Measurements from ENCODE around the gene PACS1. TPM values are rescaled to one million over a fixed set of nuclear protein-coding genes. Genes with fewer than 3 reads are reported as not detected.

The PACS1 gene
- total RNA-seq, 1 experiment from 2014 or later = 41.1 TPM

GRCh38 chr11:66075273-66075672 lies 5.2 kb downstream of the PACS1 start:
- BruUV-seq (replicated peaks) = no TSS peak
- no peak overlapping the region for H3K27ac ChIP-seq (ENCODE audit: low read depth, low read length)
- H3K27me3 ChIP-seq (ENCODE audit: insufficient read depth, low read length) = no peaks in the 10 kb centered on the region
- H3K9me2 ChIP-seq (ENCODE audit: insufficient read depth) = no peaks in the 10 kb centered on the region
- TF ChIP-seq ATF3 (IDR thresholded peaks at IDR 0.05) (no peak), YY1 (IDR thresholded peaks at IDR 0.05; ENCODE audit: extremely low read depth, insufficient replicate concordance, low read depth, low read length) (no peak), ELF1 (IDR thresholded peaks at IDR 0.05; ENCODE audit: borderline replicate concordance, low read depth) (no peak), ZFX (IDR thresholded peaks at IDR 0.05) (no peak), SRF (IDR thresholded peaks at IDR 0.05; ENCODE audit: low read depth) (no peak), SP1 (IDR thresholded peaks at IDR 0.05; ENCODE audit: low read depth) (no peak)
- no peak overlapping the region for H3K4me3 ChIP-seq (replicated peaks in 1 of 2; ENCODE audit: low read depth in 1 of 2, low read length in 2 of 2)
- no peak for DNase-seq (ENCODE audit: low read depth, low spot score)
- H3K4me2 ChIP-seq (ENCODE audit: low read length) = no peak overlapping the region
- no peak for ATAC-seq
- H2AFZ ChIP-seq (ENCODE audit: low read depth, low read length, poor library complexity, severe bottlenecking) = no peak overlapping the region
- no peaks in the 10 kb centered on the region for H3K9me3 ChIP-seq (ENCODE audit: control insufficient read depth in 1 of 2, insufficient read depth in 1 of 2, low read depth in 1 of 2, low read length in 2 of 2)
- POLR2A ChIA-PET = no interaction called here
- no peak overlapping the region for H3K9ac ChIP-seq (ENCODE audit: low read length)
- peaks cover 36% of the 10 kb centered on the region for H3K79me2 ChIP-seq (ENCODE audit: insufficient read depth, low read length)
- H3K4me1 ChIP-seq (ENCODE audit: control insufficient read depth in 1 of 2, insufficient read depth in 2 of 2, low read length in 2 of 2) = peaks cover 14 to 49% of the 10 kb centered on the region in 2 experiments
- H3K36me3 ChIP-seq (ENCODE audit: control insufficient read depth in 1 of 2, insufficient read depth in 2 of 2, low read length in 2 of 2) = no peaks in the 10 kb centered on the region; a peak in 1 of 4 replicates
- RAD21 ChIA-PET (ENCODE audit: low non-redundant PET in 1 of 2, low total read pairs in 2 of 2, uncharacterized antibody in 2 of 2, unreplicated experiment in 2 of 2) = no interaction called here
- CTCF ChIA-PET = no interaction called here
- intact Hi-C loops (cut with micrococcal nuclease) = no loop called here
- no peaks in the 10 kb centered on the region for H4K20me1 ChIP-seq (ENCODE audit: insufficient read depth)

GRCh38 chr11:66076561-66076960 lies 6.5 kb downstream of the PACS1 start:
- BruUV-seq (replicated peaks) = no TSS peak
- H3K9ac ChIP-seq (ENCODE audit: low read length) = no peak overlapping the region
- intact Hi-C loops (cut with micrococcal nuclease) = no loop called here
- ATAC-seq (no peak), DNase-seq (ENCODE audit: low read depth, low spot score) (no peak)
- H3K79me2 ChIP-seq (ENCODE audit: insufficient read depth, low read length) = peaks cover 39% of the 10 kb centered on the region
- H3K9me3 ChIP-seq (ENCODE audit: control insufficient read depth in 1 of 2, insufficient read depth in 1 of 2, low read depth in 1 of 2, low read length in 2 of 2) = no peaks in the 10 kb centered on the region
- H3K4me3 ChIP-seq (replicated peaks in 1 of 2; ENCODE audit: low read depth in 1 of 2, low read length in 2 of 2) = no peak overlapping the region
- CTCF ChIA-PET = no interaction called here
- RAD21 ChIA-PET (ENCODE audit: low non-redundant PET in 1 of 2, low total read pairs in 2 of 2, uncharacterized antibody in 2 of 2, unreplicated experiment in 2 of 2) = no interaction called here
- H2AFZ ChIP-seq (ENCODE audit: low read depth, low read length, poor library complexity, severe bottlenecking) = no peak overlapping the region
- H3K27ac ChIP-seq (ENCODE audit: low read depth, low read length) = no peak overlapping the region
- no peaks in the 10 kb centered on the region for H3K27me3 ChIP-seq (ENCODE audit: insufficient read depth, low read length)
- no peaks in the 10 kb centered on the region; a peak in 1 of 4 replicates for H3K36me3 ChIP-seq (ENCODE audit: control insufficient read depth in 1 of 2, insufficient read depth in 2 of 2, low read length in 2 of 2)
- H4K20me1 ChIP-seq (ENCODE audit: insufficient read depth) = no peaks in the 10 kb centered on the region
- H3K4me1 ChIP-seq (ENCODE audit: control insufficient read depth in 1 of 2, insufficient read depth in 2 of 2, low read length in 2 of 2) = peaks cover 23 to 55% of the 10 kb centered on the region in 2 experiments
- POLR2A ChIA-PET = no interaction called here
- H3K9me2 ChIP-seq (ENCODE audit: insufficient read depth) = no peaks in the 10 kb centered on the region
- peak overlapping the region; percentile 12; the same call in 1 of the 2 replicates for H3K4me2 ChIP-seq (ENCODE audit: low read length)
- no peak for TF ChIP-seq POLR2AphosphoS5 (IDR thresholded peaks at IDR 0.05; ENCODE audit: low read depth, low read length)
- TF ChIP-seq POLR2A (IDR thresholded peaks at IDR 0.05; ENCODE audit: borderline replicate concordance, extremely low read depth, insufficient read depth, insufficient read length) = no peak
- no peak for TF ChIP-seq FOSL1 (IDR thresholded peaks at IDR 0.05; ENCODE audit: low read depth)
- TF ChIP-seq ZFX (IDR thresholded peaks at IDR 0.05) = no peak
- no peak for TF ChIP-seq TCF7L2 (IDR thresholded peaks at IDR 0.05; ENCODE audit: borderline replicate concordance, extremely low read depth, insufficient read depth, insufficient read length)
- TF ChIP-seq CEBPB (IDR thresholded peaks at IDR 0.05; ENCODE audit: low read depth) = no peak
- no peak for TF ChIP-seq REST (IDR thresholded peaks at IDR 0.05; ENCODE audit: low read depth)
- TF ChIP-seq ZBTB33 (IDR thresholded peaks at IDR 0.05; ENCODE audit: extremely low read depth, insufficient replicate concordance, low read length) = no peak
- no peak for TF ChIP-seq MAX (IDR thresholded peaks at IDR 0.05)

All from HCT116 (cell line).